Measurements from ENCODE around the gene TROAP.
"Not testable (repeated sequence)": the region's sequence is repeated elsewhere in the genome, so short reads cannot be mapped to it uniquely, and the experiment has no call there.

TROAP gene

DNA sequence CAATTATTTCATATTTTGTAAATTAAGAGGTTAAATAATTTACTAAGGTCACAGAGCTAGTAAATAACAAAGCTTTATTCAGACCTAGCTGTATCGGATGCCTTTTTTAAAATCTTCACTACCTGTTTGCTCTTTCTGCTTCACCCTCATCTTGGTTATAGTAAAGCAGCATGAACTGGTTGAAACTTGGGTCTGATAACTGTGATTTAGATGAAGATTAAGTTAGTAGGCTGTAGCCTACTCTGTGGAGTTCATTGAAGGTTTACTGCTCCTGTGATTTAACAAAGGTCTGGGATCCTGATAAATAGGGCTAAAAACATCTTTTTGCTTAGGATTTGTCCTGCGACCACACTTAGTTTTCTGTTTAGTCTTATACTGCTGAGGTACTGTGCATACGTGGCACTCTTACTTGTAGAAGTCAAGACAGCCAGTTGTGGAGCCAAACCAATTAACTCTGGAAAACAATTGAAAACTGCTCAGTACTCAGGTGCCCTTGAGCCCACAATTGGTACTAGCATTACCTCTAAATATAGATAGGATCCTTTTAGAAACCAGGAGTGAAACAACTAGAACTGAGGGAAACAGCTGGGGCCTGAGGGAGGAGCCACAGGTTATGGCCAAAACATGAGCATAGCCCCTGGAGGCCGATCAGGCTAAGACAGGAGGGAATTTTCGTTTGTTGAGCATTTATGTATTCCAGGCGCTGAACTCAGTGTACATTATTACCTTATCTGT lies 46.5 kb downstream of the TROAP start:
- peak; percentile 36 for DNase-seq

- DNase-seq, result no peak
Observed at GRCh38 chr12:49370539-49370938, 47.5 kb downstream of the TROAP start.

DNA sequence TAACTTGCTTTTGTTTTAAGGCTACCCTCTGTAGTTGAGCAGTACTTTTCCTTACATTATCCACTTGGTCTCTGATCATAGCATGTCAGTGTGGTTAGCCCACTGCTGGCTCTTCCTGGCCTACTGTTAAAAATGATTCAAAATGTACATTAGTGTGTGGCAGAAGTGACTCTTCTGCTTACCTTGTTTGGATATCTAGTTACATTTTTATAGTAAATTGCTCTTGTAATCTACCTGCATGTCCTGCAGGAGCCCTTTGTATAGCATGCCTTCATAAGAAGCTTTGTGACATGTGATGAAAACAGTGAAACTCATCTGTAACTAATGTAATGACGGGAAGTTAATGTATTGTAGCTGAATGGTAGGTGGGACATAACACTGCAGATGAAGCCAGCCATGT lies 52.4 kb downstream of the TROAP start:
- DNase-seq, result no peak

- DNase-seq, result no peak
Observed at GRCh38 chr12:49377386-49377785, 54.3 kb downstream of the TROAP start.

GRCh38 chr12:49380184-49380583 lies 57.1 kb downstream of the TROAP start:
- not testable (repeated sequence) for DNase-seq
